GM13976 (cell line): ENCODE results near the gene ETNK1.
A peak's percentile ranks its signal among the peaks of the same experiment; 100 is the strongest.

Experiments used
- DNase-seq: peaks from one replicate; pipeline ENCODE4 v3.0.0; 2012; ENCODE audit warnings: low spot score
- in situ Hi-C: fragments of 300-500 bp; cut with MboI; formaldehyde crosslinking; loops from one replicate; pipeline ENCODE4 v1.12.0; 2022; ENCODE audit warnings: low sequenced_read_pairs, mixed read lengths, inconsistent platforms; ENCODE audit not compliant: unreplicated experiment
- TF ChIP-seq, protein P1 (sequence below): IDR thresholded peaks from 2 replicates; pipeline ENCODE4 v1.5.1; 2012; ENCODE audit warnings: borderline replicate concordance, mild to moderate bottlenecking; ENCODE audit not compliant: insufficient read depth; ENCODE audit errors: extremely low read depth, missing control alignments, control extremely low read depth

Gene ETNK1

DNA sequence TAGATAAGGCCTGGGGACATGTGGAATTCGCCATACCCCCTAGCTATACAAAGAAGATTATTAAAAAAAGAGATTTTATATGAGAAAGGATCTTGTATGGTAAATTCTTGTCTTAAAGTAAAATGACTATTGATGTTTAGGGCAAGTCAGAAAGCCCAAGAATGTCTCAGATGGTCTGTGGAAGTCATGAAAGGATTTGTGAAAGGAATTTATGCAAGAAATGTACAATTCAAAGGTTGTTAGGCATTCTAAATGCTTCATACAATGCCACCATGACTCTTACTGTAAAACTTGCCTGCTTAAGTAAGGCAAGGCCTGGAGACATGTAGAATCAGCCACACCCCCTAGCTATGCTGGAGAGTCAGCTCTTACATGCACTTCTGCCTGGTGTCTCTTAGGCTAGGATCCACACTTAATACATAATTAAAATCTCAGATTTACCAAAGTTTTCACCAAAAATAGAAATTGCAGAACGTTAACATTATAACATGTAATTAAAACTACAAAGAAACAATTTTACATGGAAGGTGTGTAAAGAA, 8.9 kb upstream of the ETNK1 start:
- DNase-seq, result no peak
- in situ Hi-C loops, result no loop called here
- TF ChIP-seq, protein P1, sequence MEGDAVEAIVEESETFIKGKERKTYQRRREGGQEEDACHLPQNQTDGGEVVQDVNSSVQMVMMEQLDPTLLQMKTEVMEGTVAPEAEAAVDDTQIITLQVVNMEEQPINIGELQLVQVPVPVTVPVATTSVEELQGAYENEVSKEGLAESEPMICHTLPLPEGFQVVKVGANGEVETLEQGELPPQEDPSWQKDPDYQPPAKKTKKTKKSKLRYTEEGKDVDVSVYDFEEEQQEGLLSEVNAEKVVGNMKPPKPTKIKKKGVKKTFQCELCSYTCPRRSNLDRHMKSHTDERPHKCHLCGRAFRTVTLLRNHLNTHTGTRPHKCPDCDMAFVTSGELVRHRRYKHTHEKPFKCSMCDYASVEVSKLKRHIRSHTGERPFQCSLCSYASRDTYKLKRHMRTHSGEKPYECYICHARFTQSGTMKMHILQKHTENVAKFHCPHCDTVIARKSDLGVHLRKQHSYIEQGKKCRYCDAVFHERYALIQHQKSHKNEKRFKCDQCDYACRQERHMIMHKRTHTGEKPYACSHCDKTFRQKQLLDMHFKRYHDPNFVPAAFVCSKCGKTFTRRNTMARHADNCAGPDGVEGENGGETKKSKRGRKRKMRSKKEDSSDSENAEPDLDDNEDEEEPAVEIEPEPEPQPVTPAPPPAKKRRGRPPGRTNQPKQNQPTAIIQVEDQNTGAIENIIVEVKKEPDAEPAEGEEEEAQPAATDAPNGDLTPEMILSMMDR, result no peak

GRCh38 chr12:22617630-22618029, 7.3 kb upstream of the ETNK1 start:
- no peak for DNase-seq
- in situ Hi-C loops, result no loop called here
- TF ChIP-seq, protein P1, result no peak

DNA sequence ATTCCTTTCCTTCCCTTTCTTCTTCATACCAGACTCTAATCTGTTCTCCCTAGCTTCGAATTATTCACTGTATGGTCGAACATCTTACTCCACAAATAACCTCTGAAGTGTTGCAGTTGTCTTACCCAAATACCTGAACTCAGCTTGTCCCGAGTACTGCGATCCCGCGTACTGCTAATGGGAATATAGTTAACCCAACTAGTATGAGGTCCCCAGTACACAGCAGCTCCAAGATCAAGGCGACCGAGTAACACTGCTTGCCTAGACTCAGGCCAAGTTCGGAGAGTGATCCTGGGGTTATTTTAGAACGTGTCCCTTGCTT, 462 bp upstream of the ETNK1 start:
- in situ Hi-C loops, result no loop called here
- TF ChIP-seq, protein P1, result no peak
- DNase-seq, result peak; percentile 21

- DNase-seq, result no peak
- TF ChIP-seq, protein P1, result no peak
- in situ Hi-C loops, result no loop called here
These were observed 857 bp downstream of the ETNK1 start for GRCh38 chr12:22625762-22626294.

DNA sequence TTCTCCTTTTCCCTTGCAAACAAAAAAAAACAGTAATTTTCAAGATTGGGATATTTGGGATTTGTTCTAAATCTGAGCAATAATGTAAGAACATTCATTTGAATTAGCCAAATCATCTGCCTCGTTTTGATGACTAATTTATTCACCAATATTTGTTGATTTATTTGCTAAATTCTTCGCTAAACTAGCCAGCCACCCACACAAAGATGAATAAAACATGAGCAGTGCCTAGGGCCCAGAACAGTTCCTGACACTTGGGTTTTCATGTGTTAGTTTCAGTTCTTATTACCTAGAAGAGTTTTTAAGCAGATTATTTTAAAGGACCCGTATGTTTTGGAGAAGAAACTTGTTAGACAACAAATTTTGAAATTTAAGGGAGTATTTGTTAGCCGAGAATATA, 1.4 kb downstream of the ETNK1 start:
- TF ChIP-seq, protein P1, result no peak
- in situ Hi-C loops, result no loop called here
- DNase-seq, result peak; percentile 47

DNA sequence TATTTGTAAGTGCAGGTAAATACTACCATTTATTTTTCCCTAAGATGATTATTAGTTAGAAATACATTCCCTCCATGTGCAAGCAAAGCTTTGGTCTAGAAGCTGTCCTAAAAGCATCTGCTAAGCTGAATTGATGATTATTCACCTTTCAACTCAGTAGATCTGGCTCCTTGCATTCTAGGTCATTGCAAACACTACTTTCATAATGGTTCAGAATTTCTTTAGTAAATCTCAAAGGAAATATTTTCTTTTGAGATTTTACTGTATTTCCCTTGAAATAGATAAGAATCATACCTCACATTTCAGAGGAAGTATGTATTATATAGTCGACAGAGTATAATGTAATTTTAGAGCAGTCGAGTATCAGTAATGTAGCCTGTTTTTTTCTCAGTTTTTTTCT, 2.4 kb downstream of the ETNK1 start:
- in situ Hi-C loops, result no loop called here
- DNase-seq, result no peak
- TF ChIP-seq, protein P1, result no peak
